IPS-20b (cell line): Measurements from ENCODE around the gene MT1E.
A peak's percentile ranks its signal among the peaks of the same experiment; 100 is the strongest.

ENCODE experiments used
- H3K27ac ChIP-seq: one replicate; pipeline ENCODE4 v1.5.1; 2013; ENCODE audit warnings: low read length
- H3K27me3 ChIP-seq: 2 replicates; pipeline ENCODE4 v1.6.1; 2013; ENCODE audit warnings: mild to moderate bottlenecking, low read length, inconsistent platforms; ENCODE audit not compliant: insufficient read depth
- H3K36me3 ChIP-seq: 2 replicates; pipeline ENCODE4 v1.6.1; 2013; ENCODE audit warnings: low read depth, mild to moderate bottlenecking, inconsistent platforms, low read length, moderate library complexity; ENCODE audit not compliant: insufficient read depth
- H3K4me1 ChIP-seq: 2 replicates; pipeline ENCODE4 v1.6.1; 2013; ENCODE audit warnings: mild to moderate bottlenecking, control low read depth, inconsistent platforms, low read length, moderate library complexity; ENCODE audit not compliant: insufficient read depth
- H3K4me3 ChIP-seq: 2 replicates; pipeline ENCODE4 v1.5.1; 2013; ENCODE audit warnings: mild to moderate bottlenecking, low read length, inconsistent platforms
- H3K9ac ChIP-seq: 2 replicates; pipeline ENCODE4 v1.6.1; 2013; ENCODE audit warnings: low read depth, mild to moderate bottlenecking, inconsistent platforms, low read length, moderate library complexity
- H3K9me3 ChIP-seq: 2 replicates; pipeline ENCODE4 v1.6.1; 2013; ENCODE audit warnings: mild to moderate bottlenecking, low read depth, low read length, inconsistent platforms; ENCODE audit not compliant: insufficient read depth

Gene MT1E

DNA sequence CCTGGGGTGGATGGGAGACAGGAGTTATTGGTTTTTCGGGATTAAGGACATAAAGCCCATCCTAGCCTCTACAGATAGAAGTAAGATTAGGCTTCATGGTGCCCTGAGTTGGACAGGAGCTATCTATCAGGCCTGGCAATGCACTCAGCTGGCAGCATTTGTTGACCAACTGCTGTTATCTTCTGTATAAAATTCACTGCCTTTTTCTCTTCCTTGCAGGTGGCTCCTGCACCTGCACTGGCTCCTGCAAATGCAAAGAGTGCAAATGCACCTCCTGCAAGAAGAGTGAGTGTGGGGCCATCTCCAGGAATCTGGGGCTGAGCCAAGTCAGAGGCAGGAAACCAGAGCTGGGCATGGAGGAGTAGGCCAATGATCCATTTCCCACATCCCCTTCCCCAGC, 13.5 kb downstream of the MT1E start:
- Histone ChIP-seq H3K4me1 (peaks cover 7% of the 10 kb centered on the region; the same call in 1 of the 2 replicates), H3K9ac (no peak overlapping the region), H3K27me3 (peaks cover 100% of the 10 kb centered on the region), H3K9me3 (no peaks in the 10 kb centered on the region; the same call in 1 of the 2 replicates), H3K36me3 (no peaks in the 10 kb centered on the region), H3K4me3 (no peak overlapping the region), H3K27ac (no peak overlapping the region)

DNA sequence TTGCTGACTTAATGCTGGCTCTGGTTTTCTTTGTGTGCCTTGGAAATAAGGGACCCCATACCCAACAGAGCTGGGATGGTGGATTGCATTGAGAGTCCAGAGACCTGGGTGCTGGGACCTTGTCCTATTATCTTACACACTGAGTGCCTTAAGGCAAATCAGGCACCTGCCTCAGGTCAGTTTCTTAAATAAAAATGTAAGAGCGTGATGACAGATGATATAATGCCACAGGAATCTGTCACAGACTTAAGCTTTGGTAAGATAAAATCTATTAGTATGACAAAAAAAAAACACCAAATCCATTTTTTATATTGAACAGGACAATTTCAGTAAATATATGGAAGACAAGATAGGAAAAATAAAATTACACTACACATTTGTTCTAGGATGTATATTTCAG, 14.5 kb downstream of the MT1E start:
- H3K27me3 ChIP-seq = peaks cover 100% of the 10 kb centered on the region
- no peak overlapping the region for H3K9ac ChIP-seq

GRCh38 chr16:56641166-56641565, 15.6 kb downstream of the MT1E start:
- Histone ChIP-seq H3K36me3 (no peaks in the 10 kb centered on the region), H3K27ac (no peak overlapping the region), H3K4me3 (no peak overlapping the region), H3K9me3 (no peaks in the 10 kb centered on the region; the same call in 1 of the 2 replicates), H3K27me3 (peaks cover 100% of the 10 kb centered on the region), H3K4me1 (peaks cover 4% of the 10 kb centered on the region; the same call in 1 of the 2 replicates), H3K9ac (no peak overlapping the region)

More for the DNA sequence above, 14.5 kb downstream of the MT1E start:
- H3K27ac ChIP-seq = no peak overlapping the region
- H3K9me3 ChIP-seq = no peaks in the 10 kb centered on the region; the same call in 1 of the 2 replicates
- no peaks in the 10 kb centered on the region for H3K36me3 ChIP-seq
- H3K4me1 ChIP-seq = peaks cover 4% of the 10 kb centered on the region; the same call in 1 of the 2 replicates
- H3K4me3 ChIP-seq = no peak overlapping the region

GRCh38 chr16:56643080-56643778, 17.6 kb downstream of the MT1E start:
- Histone ChIP-seq H3K9me3 (no peaks in the 10 kb centered on the region; the same call in 1 of the 2 replicates), H3K9ac (no peak overlapping the region), H3K4me1 (peaks cover 4% of the 10 kb centered on the region; the same call in 1 of the 2 replicates), H3K4me3 (peak overlapping the region; percentile 54), H3K27ac (no peak overlapping the region), H3K27me3 (peaks cover 100% of the 10 kb centered on the region), H3K36me3 (no peaks in the 10 kb centered on the region)

DNA sequence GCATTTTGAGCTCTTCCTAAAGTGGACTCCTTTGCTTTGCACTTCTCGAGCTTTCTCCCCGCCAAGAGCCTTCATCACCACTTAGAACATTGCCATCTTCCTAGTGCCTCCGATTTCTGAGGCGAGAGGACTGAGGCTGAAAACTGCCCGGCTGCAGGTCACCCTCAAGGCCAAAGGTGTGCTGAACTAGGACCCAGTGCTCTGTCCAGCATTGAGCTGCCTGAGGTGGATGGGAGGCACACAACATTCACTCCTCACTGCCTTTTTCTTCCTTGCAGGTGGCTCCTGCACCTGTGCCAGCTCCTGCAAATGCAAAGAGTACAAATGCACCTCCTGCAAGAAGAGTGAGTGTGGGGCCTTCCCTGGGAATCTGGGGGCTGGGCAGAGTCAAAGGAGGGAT, 18.3 kb downstream of the MT1E start:
- Histone ChIP-seq H3K4me1 (peaks cover 4% of the 10 kb centered on the region; the same call in 1 of the 2 replicates), H3K36me3 (no peaks in the 10 kb centered on the region), H3K27ac (no peak overlapping the region), H3K4me3 (peak overlapping the region; percentile 54), H3K27me3 (peaks cover 100% of the 10 kb centered on the region), H3K9ac (no peak overlapping the region), H3K9me3 (no peaks in the 10 kb centered on the region; the same call in 1 of the 2 replicates)

DNA sequence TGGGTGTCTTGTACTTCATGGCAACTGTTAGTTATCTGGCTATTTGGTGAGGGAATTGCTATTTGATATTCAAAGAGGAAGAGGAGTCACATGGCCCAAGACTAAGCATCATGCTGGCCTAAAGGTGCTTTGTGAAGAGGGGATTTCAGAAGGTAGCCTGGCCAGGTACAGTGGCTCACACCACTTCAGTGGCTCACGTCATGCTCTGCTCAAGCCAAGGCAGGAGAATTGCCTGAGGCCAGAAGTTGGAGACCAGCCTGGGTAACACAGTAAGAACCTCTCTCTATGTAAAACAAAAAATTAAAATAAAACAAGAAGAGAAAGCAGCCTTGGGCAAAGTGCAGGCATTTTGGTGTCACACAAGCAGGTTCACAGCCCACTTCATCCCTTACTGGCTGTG, 19.7 kb downstream of the MT1E start:
- Histone ChIP-seq H3K36me3 (no peaks in the 10 kb centered on the region), H3K27me3 (peaks cover 100% of the 10 kb centered on the region), H3K4me1 (peaks cover 4% of the 10 kb centered on the region; the same call in 1 of the 2 replicates), H3K9me3 (no peaks in the 10 kb centered on the region), H3K4me3 (no peak overlapping the region), H3K27ac (no peak overlapping the region), H3K9ac (no peak overlapping the region)

DNA sequence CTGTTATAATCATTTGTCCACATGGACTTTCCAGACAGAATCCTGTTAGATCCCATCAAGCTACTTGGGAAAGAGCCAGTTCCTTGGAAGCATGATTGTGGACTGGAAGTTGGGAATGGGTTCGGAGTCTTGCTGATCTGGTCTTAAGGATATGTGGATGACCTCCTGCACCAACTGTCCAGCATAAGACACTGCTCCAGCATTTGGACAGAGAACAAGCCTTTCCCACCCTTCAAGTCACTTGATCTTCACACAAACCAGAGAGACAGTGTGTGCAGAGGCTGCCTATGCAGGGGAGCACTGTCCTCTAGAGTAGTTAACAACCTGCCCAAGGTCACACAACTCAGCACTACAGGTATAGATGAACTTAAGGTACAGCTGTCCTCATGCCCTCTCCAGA, 20.3 kb downstream of the MT1E start:
- Histone ChIP-seq H3K4me1 (peaks cover 4% of the 10 kb centered on the region; the same call in 1 of the 2 replicates), H3K27ac (no peak overlapping the region), H3K9ac (no peak overlapping the region), H3K27me3 (peaks cover 100% of the 10 kb centered on the region), H3K36me3 (no peaks in the 10 kb centered on the region), H3K4me3 (no peak overlapping the region), H3K9me3 (no peaks in the 10 kb centered on the region)

DNA sequence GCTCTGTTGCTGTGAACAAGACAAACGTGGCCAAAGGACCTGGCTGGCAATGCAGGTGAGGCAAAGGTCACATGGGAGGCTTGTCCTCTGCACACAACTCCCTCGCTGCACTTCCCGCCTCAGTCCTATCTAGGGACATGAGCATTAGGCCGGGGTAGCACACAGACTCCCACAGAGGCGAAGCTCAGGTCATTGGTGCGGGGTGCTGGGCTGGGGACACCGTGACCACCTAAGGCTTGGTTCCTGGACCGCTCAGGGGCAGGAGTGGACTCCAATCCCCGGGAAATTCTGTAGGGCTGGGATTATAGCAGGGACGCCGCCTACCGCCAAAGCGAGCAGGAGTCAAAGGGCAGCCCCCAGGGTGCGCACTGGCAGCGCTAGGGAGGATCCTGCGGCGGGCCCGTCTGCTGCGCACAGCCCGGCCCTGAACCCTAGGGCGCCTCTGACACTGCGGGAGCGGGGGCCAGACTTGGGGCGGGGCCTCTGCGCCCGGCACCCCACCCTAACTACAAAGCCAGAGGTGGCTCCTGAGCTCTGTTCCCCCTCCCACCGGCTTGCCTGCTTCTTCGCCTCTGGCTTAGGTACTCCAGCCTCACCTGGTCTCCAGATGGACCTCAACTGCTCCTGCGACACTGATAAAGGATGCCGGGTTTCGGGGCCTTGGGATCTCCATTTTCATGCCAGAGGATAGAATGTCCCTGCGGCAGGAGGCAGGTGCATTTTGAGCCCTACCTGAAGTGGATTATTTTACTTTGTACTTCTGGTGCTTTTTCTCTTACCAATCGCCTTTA, 22.3 kb downstream of the MT1E start:
- peaks cover 4% of the 10 kb centered on the region; the same call in 1 of the 2 replicates for H3K4me1 ChIP-seq
- peak overlapping the region; percentile 41; the same call in 1 of the 2 replicates for H3K4me3 ChIP-seq
- no peaks in the 10 kb centered on the region for H3K36me3 ChIP-seq
- no peak overlapping the region for H3K27ac ChIP-seq
- no peak overlapping the region for H3K9ac ChIP-seq
- H3K27me3 ChIP-seq = peaks cover 100% of the 10 kb centered on the region
- H3K9me3 ChIP-seq = no peaks in the 10 kb centered on the region

GRCh38 chr16:56649271-56649670, 23.7 kb downstream of the MT1E start:
- Histone ChIP-seq H3K4me1 (no peaks in the 10 kb centered on the region), H3K4me3 (no peak overlapping the region), H3K36me3 (no peaks in the 10 kb centered on the region)

GRCh38 chr16:56649820-56650219, 24.2 kb downstream of the MT1E start:
- H3K4me3 ChIP-seq = no peak overlapping the region
- no peak overlapping the region for H3K9ac ChIP-seq
- H3K4me1 ChIP-seq = no peaks in the 10 kb centered on the region
- H3K27me3 ChIP-seq = peaks cover 90% of the 10 kb centered on the region
- no peaks in the 10 kb centered on the region for H3K36me3 ChIP-seq
- H3K27ac ChIP-seq = no peak overlapping the region
- H3K9me3 ChIP-seq = no peaks in the 10 kb centered on the region

More at GRCh38 chr16:56649271-56649670, 23.7 kb downstream of the MT1E start:
- H3K9ac ChIP-seq = no peak overlapping the region
- H3K9me3 ChIP-seq = no peaks in the 10 kb centered on the region
- no peak overlapping the region for H3K27ac ChIP-seq
- peaks cover 93% of the 10 kb centered on the region for H3K27me3 ChIP-seq

DNA sequence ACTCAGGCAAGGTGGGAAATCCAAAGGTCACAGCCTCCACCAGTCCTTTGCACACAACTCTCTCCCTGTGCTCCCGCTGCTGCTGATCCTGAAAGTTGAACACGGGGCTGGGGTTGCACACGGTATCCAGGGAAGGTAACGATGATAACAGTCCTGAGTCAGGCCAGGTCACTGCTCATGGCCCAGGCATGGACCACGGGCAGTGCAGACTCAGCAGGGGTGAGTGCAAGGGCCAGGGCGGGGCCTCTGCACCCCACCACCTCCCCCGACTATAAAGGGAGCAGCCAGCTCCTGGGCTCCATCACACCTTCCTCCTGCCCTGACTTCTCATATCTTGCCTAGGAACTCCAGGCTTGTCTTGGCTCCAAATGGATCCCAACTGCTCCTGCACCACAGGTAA, 26.0 kb downstream of the MT1E start, which contains the start of gene MT1B:
Gene MT1B (plus strand): TSS at position 301 of the 400 bp plus-strand sequence. CDS start 68 bp downstream, at position 369.
- H3K4me3 ChIP-seq = no peak within 1 kb of the TSS
- H3K4me1 ChIP-seq = no peaks in the 10 kb centered on the region
- peaks cover 90% of the 10 kb centered on the region for H3K27me3 ChIP-seq

More for the DNA sequence above, 26.0 kb downstream of the MT1E start, which contains the start of gene MT1B:
- H3K9me3 ChIP-seq = no peaks in the 10 kb centered on the region
- H3K9ac ChIP-seq = no peak within 1 kb of the TSS
- no peak within 1 kb of the TSS for H3K27ac ChIP-seq
- no peaks in the 10 kb centered on the region for H3K36me3 ChIP-seq
